Left lung (tissue), 10 donors: ENCODE data around the gene SLC22A5. TPM values are rescaled to one million over a fixed set of nuclear protein-coding genes. Genes with fewer than 3 reads are reported as not detected.

Experiments used
- ATAC-seq: fragments of 200-7000 bp; cut with Tn5 transposase; one replicate; pipeline ENCODE4 v1.9.1; 2020; ENCODE audit warnings: moderate library complexity
- DNase-seq, 4 donors: peaks; one replicate each; pipeline ENCODE4 v3.0.0-alpha.2; 2013 to 2020
- H3K27ac ChIP-seq, 2 donors: fragments of 200-600 bp; sonication (generic) in 1 of 2; one replicate each; pipeline versions ENCODE4 v1.5.0 to v1.8.0; 2020 to 2021
- H3K27me3 ChIP-seq, 2 donors: fragments of 200-600 bp; sonication (generic) in 1 of 2; one replicate each; pipeline versions ENCODE4 v1.5.0 to v1.8.0; 2020 to 2021
- H3K36me3 ChIP-seq, 2 donors: fragments of 200-600 bp; sonication (generic) in 1 of 2; one replicate each; pipeline versions ENCODE4 v1.5.0 to v1.8.0; 2020 to 2021
- H3K4me1 ChIP-seq, 2 donors: fragments of 200-600 bp; one replicate each; pipeline ENCODE4 v1.8.0; 2021
- H3K4me3 ChIP-seq, 2 donors: fragments of 200-600 bp; sonication (generic) in 1 of 2; one replicate each; pipeline versions ENCODE4 v1.5.0 to v1.8.0; 2020 to 2021; ENCODE audit warnings: mild to moderate bottlenecking in 1 of 2
- H3K9me3 ChIP-seq, 2 donors: fragments of 200-600 bp; sonication (generic) in 1 of 2; one replicate each; pipeline versions ENCODE4 v1.5.0 to v1.8.0; 2020 to 2021
- intact Hi-C, 2 donors: fragments of 100-400 bp; cut with DNase I; formaldehyde crosslinking; loops; one replicate each; pipeline versions ENCODE4 v1.11.2 to v1.14.2; 2022
- polyA plus RNA-seq, 6 donors: library from polyadenylated mRNA; unstranded; fragments of 120-200 nt; gene quantifications; one replicate each; pipeline ENCODE4 v1.2.1, GENCODE V29; 2013; ENCODE audit not compliant: insufficient read length in 6 of 6
- total RNA-seq, 2 donors: library from RNA; stranded (reverse); fragmentation: NEBNext Ultra II Directional; extraction: Animal tissue kit (Norgen Biotek cat#: 25700); gene quantifications; one replicate each; pipeline ENCODE4 v1.2.1, GENCODE V29; 2021
- TF ChIP-seq, protein P1 (sequence below), 2 donors: fragments of 200-600 bp; sonication (generic) in 1 of 2; IDR thresholded peaks; one replicate each; pipeline versions ENCODE4 v1.5.0 to v1.8.0; 2021; ENCODE audit warnings: antibody characterized with exemption in 2 of 2
- donor health status: DM: no; HTN: yes; CAD: no.
- donor health status: DM: no; HTN: no; CAD: no.

SLC22A5 gene
- total and polyA plus RNA-seq, 8 donors = 9.5 to 17.6 (median 14.2) TPM

DNA sequence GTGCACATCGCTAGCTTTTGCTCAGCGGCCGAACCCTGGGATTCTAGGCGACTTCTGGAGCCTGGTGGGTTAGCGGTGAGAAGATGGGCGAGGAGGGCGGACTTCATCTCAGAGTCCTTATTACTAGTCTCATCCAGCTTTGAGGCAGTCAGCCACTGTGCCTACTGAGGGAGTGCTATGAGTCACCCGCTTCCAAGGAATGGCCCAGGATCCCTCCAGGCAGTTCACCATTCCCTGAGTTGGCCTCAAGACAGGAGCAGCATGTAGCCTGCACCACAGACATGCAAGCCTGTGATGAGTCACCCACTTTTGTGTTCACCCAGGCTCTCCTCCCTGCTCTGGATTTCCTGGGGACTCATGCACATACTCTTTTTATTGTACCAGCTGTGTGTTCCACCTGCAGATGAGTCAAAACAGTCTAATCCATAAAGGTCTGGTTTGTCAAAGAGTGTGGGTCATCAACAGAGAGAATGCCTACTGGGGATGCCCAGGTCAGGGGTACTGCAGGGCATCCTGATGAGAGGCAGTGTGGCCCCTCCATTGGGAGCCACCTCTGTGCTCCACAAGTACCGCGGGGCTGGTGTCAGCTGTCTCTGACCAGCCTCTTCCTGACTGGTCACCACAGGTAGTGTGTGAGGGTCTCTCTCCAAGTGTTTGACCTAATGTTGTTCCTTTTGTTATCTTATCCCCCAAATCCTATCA lies 20.2 kb downstream of the SLC22A5 start:
- H3K36me3 ChIP-seq = peaks cover 0 to 23% of the 10 kb centered on the region in 2 donors
- peaks cover 27 to 54% of the 10 kb centered on the region in 2 donors for H3K4me1 ChIP-seq
- H3K4me3 ChIP-seq = no peak overlapping the region
- peak overlapping the region; percentile 87 to 92 for H3K27ac ChIP-seq
- ATAC-seq (peak; percentile 26), DNase-seq (peak in 1 of 4 donors; percentile 74)
- TF ChIP-seq, protein P1, sequence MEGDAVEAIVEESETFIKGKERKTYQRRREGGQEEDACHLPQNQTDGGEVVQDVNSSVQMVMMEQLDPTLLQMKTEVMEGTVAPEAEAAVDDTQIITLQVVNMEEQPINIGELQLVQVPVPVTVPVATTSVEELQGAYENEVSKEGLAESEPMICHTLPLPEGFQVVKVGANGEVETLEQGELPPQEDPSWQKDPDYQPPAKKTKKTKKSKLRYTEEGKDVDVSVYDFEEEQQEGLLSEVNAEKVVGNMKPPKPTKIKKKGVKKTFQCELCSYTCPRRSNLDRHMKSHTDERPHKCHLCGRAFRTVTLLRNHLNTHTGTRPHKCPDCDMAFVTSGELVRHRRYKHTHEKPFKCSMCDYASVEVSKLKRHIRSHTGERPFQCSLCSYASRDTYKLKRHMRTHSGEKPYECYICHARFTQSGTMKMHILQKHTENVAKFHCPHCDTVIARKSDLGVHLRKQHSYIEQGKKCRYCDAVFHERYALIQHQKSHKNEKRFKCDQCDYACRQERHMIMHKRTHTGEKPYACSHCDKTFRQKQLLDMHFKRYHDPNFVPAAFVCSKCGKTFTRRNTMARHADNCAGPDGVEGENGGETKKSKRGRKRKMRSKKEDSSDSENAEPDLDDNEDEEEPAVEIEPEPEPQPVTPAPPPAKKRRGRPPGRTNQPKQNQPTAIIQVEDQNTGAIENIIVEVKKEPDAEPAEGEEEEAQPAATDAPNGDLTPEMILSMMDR (IDR thresholded peaks at IDR 0.05) = no peak
- intact Hi-C loops = loop anchor here in 1 of 2 donors (5.0 kb wide), 1 partner anchor 113 kb away; no protein-coding TSS in a partner anchor
- no peaks in the 10 kb centered on the region for H3K27me3 ChIP-seq
- no peaks in the 10 kb centered on the region for H3K9me3 ChIP-seq

- ATAC-seq (no peak), DNase-seq (no peak)
- Histone ChIP-seq H3K4me3 (no peak overlapping the region), H3K27ac (no peak overlapping the region), H3K9me3 (no peaks in the 10 kb centered on the region), H3K4me1 (peaks cover 21 to 40% of the 10 kb centered on the region in 2 donors), H3K27me3 (no peaks in the 10 kb centered on the region), H3K36me3 (peaks cover 0 to 31% of the 10 kb centered on the region in 2 donors)
- TF ChIP-seq, protein P1 (IDR thresholded peaks at IDR 0.05) = no peak
- intact Hi-C loops = no loop called here
Observed at GRCh38 chr5:132391247-132391646, 21.7 kb downstream of the SLC22A5 start.

GRCh38 chr5:132391870-132392269 lies 22.4 kb downstream of the SLC22A5 start:
- H3K4me3 ChIP-seq = no peak overlapping the region
- intact Hi-C loops = no loop called here
- peaks cover 17 to 34% of the 10 kb centered on the region in 2 donors for H3K4me1 ChIP-seq
- ATAC-seq (no peak), DNase-seq (no peak)
- H3K27me3 ChIP-seq = no peaks in the 10 kb centered on the region
- H3K27ac ChIP-seq = peak overlapping the region in 1 of 2 donors; percentile 18
- H3K9me3 ChIP-seq = no peaks in the 10 kb centered on the region
- H3K36me3 ChIP-seq = peaks cover 0 to 31% of the 10 kb centered on the region in 2 donors
- TF ChIP-seq, protein P1 (IDR thresholded peaks at IDR 0.05) = no peak

- DNase-seq (no peak), ATAC-seq (no peak)
- TF ChIP-seq, protein P1 (IDR thresholded peaks at IDR 0.05) = no peak
- Histone ChIP-seq H3K9me3 (no peaks in the 10 kb centered on the region), H3K4me3 (no peak overlapping the region), H3K27ac (peak overlapping the region in 1 of 2 donors; percentile 18), H3K36me3 (peaks cover 0 to 31% of the 10 kb centered on the region in 2 donors), H3K27me3 (no peaks in the 10 kb centered on the region), H3K4me1 (peaks cover 12 to 29% of the 10 kb centered on the region in 2 donors)
- intact Hi-C loops = no loop called here
Observed at GRCh38 chr5:132392411-132392810, 22.9 kb downstream of the SLC22A5 start.

- H3K4me1 ChIP-seq = peaks cover 4 to 21% of the 10 kb centered on the region in 2 donors
- no peak for ATAC-seq
- no peak overlapping the region for H3K27ac ChIP-seq
- intact Hi-C loops = no loop called here
- H3K9me3 ChIP-seq = no peaks in the 10 kb centered on the region
- TF ChIP-seq, protein P1 (IDR thresholded peaks at IDR 0.05) = no peak
- DNase-seq = no peak
- peaks cover 0 to 31% of the 10 kb centered on the region in 2 donors for H3K36me3 ChIP-seq
- no peaks in the 10 kb centered on the region for H3K27me3 ChIP-seq
- no peak overlapping the region for H3K4me3 ChIP-seq
Observed at GRCh38 chr5:132392978-132393825, 23.7 kb downstream of the SLC22A5 start.
